Astrocyte of the cerebellum (primary cell): Measurements from ENCODE around the gene DLG2.
A peak's percentile ranks its signal among the peaks of the same experiment; 100 is the strongest.

ENCODE experiments used
- DNase-seq: peaks from one replicate; pipeline ENCODE4 v3.0.0-alpha.2; 2011; ENCODE audit warnings: low read depth
- H3K4me3 ChIP-seq: 2 replicates; pipeline ENCODE4 v1.5.1; 2011; ENCODE audit warnings: mild to moderate bottlenecking, low read depth, low read length, moderate library complexity
- CTCF ChIP-seq: IDR thresholded peaks from 2 replicates; pipeline ENCODE4 v1.5.1; 2012; ENCODE audit warnings: low read length, low read depth, moderate library complexity, mild to moderate bottlenecking; ENCODE audit errors: missing control alignments
- in situ Hi-C: cut with HindIII; loops from 2 replicates; pipeline ENCODE4 v1.10.0; 2017; ENCODE audit warnings: low sequenced_read_pairs

DLG2 gene

GRCh38 chr11:83809274-83809673 is 1817.9 kb downstream of the DLG2 start:
- H3K4me3 ChIP-seq, result no peak overlapping the region
- in situ Hi-C loops, result loop anchor here (25.0 kb wide), 2 partner anchors 947 to 1097 kb away; no protein-coding TSS in a partner anchor
- no peak for TF ChIP-seq CTCF
- no peak for DNase-seq

- in situ Hi-C loops, result loop anchor here (25.0 kb wide), 2 partner anchors 939 to 1089 kb away; no protein-coding TSS in a partner anchor
- H3K4me3 ChIP-seq, result no peak overlapping the region
- TF ChIP-seq CTCF, result peak; percentile 18
- DNase-seq, result no peak
These were observed 1825.3 kb downstream of the DLG2 start for GRCh38 chr11:83801799-83802198.

- H3K4me3 ChIP-seq, result no peak overlapping the region
- TF ChIP-seq CTCF, result no peak
- in situ Hi-C loops, result no loop called here
- DNase-seq, result no peak
These were observed 1833.8 kb downstream of the DLG2 start for GRCh38 chr11:83793310-83793709.

- no peak for DNase-seq
- in situ Hi-C loops, result no loop called here
- H3K4me3 ChIP-seq, result no peak overlapping the region
- no peak for TF ChIP-seq CTCF
These were observed 1835.6 kb downstream of the DLG2 start for GRCh38 chr11:83791557-83791956.

- in situ Hi-C loops, result no loop called here
- no peak for DNase-seq
- no peak for TF ChIP-seq CTCF
- no peak overlapping the region for H3K4me3 ChIP-seq
These were observed 1841.2 kb downstream of the DLG2 start for GRCh38 chr11:83785942-83786341.

GRCh38 chr11:83784419-83784818 is 1842.7 kb downstream of the DLG2 start:
- no peak overlapping the region for H3K4me3 ChIP-seq
- DNase-seq, result no peak
- in situ Hi-C loops, result no loop called here
- no peak for TF ChIP-seq CTCF

GRCh38 chr11:83782329-83782728 is 1844.8 kb downstream of the DLG2 start:
- TF ChIP-seq CTCF, result no peak
- in situ Hi-C loops, result no loop called here
- no peak overlapping the region for H3K4me3 ChIP-seq
- DNase-seq, result no peak
